Measurements from ENCODE around the gene HOXC12.

HOXC12 gene

DNA sequence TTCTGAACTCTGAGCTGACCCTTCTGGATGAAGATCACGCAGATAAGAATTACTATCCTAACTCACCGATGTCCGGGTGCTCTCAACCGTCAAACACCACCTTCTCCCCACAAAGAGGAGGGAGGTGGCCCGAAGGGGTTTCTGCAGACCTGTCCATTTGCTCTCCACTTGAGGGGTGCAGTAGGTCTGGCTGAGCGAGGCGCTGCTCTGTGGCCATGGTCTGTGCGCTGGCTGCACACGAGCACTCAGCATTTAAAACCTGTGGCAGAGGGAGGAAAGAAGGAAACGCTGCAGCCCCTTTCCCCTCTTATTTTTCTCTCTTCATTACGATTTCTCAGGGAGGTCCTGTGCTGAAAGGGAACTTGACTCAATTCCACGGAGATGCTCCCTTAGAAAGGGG lies 17.6 kb upstream of the HOXC12 start:
- no peak for FAIRE-seq
- TF ChIP-seq POLR2A (IDR thresholded peaks at IDR 0.05; ENCODE audit: low read depth, low read length) = no peak
- no peak for DNase-seq (ENCODE audit: insufficient read length, low spot score)

DNA sequence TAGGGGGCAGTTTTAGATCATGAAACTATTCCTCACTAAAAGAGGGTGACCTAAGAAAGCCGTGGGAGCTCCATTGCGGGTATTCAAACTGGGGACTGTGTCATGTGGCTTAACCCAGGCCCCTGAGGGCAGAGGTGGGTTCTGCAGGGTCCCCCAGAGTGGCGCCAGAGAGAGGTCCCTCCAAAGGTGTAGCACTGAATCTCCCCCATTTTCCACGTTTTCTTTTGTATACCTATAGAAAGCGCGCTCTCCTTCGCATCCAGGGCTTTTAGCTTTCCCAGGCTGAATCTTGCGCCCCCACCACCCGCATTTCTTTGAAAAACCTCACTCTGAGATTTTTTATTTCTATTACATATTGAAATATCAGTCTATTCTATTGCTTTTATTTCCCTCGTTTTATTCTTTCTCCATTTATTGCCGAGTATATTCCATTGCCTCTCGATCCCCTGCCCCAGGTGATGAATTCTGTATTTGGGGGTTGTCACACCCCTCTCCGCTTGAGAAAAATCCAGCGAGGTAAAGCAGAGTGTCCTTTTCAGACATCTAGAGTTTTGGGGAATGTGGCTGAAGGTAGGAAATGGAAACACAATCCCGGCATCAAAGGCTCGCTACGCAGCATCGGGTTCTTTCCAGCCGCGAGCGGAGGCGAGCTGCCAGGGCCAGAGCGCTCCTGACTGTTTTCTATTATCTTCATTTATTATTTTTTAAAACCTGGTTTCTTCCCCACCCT lies 16.9 kb upstream of the HOXC12 start:
- FAIRE-seq (no peak), DNase-seq (ENCODE audit: insufficient read length, low spot score) (no peak)
- no peak for TF ChIP-seq POLR2A (IDR thresholded peaks at IDR 0.05; ENCODE audit: low read depth, low read length)

DNA sequence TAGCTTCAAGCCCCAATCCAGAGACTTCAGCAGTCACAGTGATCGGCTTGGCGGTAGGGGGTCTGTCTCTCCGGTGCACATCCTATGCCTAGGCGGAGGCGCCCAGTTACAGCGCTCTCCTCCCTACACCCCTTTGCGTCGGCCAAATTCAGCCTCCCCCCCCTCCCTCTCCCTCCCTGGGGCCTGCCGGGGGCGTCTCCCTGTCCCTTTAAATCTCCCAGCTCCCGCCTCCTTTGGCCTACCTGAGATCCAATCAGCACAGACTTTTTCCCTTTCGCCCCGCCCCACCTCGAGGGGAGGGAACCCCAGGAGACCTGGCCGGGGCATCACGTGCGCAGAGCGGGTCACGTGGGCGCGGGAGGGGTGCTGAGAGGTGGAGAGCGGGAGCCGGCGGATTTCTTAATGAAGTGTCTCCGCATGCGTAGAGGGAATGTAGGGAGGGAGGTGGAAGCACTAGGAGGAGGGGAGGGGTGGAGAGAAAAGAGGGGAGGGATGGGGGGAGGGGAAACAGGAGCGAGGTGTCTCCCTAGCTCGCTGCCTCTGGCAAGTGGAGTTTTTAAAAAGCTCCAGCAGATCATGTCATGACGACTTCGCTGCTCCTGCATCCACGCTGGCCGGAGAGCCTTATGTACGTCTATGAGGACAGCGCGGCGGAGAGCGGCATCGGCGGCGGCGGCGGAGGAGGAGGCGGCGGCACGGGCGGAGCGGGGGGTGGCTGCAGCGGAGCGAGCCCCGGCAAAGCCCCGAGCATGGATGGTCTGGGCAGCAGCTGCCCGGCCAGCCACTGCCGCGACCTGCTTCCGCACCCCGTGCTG lies 16.2 kb upstream of the HOXC12 start, which contains the start of gene HOXC13:
Gene HOXC13, plus strand, starts transcription at position 506 of the 815 bp plus-strand sequence. Its CDS starts 76 bp downstream, at position 582.
- DNase-seq (ENCODE audit: insufficient read length, low spot score) = peak; percentile 98
- peak; percentile 62 for TF ChIP-seq POLR2A (IDR thresholded peaks at IDR 0.05; ENCODE audit: low read depth, low read length)
- FAIRE-seq = peak; percentile 68

DNA sequence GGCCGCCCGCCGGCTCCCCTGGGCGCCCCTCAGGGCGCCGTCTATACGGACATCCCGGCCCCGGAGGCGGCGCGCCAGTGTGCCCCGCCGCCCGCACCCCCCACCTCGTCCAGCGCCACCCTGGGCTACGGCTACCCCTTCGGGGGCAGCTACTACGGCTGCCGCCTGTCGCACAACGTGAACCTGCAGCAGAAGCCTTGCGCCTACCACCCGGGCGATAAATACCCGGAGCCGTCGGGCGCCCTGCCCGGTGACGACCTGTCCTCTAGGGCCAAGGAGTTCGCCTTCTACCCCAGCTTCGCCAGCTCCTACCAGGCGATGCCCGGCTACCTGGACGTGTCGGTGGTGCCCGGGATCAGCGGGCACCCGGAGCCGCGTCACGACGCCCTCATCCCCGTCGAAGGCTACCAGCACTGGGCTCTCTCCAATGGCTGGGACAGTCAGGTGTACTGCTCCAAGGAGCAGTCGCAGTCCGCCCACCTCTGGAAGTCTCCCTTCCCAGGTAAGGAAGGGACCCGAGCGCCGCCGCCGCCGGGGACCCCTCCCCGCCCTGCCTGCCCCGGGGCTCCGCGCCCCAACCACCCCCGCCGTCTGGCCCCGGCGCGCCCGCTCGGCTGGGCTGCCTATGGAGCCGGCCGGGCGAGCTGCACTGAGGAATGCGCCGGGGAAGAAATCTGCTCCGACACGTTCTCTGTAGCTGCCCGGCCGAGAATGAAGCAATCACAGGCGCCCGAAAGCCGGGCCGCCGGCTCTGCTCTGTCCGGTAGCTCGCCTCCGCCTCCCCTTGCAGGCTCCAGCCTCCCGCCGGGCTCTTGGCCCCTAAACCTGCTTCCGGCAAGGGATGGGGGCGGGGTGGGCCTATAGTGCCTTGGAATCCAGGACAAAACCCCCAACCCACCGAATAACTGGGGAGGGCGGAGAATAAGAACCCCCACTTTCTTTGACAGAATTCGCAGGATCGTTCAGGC lies 15.3 kb upstream of the HOXC12 start:
- FAIRE-seq (no peak), DNase-seq (ENCODE audit: insufficient read length, low spot score) (peak; percentile 51)
- TF ChIP-seq POLR2A (IDR thresholded peaks at IDR 0.05; ENCODE audit: low read depth, low read length) = no peak

DNA sequence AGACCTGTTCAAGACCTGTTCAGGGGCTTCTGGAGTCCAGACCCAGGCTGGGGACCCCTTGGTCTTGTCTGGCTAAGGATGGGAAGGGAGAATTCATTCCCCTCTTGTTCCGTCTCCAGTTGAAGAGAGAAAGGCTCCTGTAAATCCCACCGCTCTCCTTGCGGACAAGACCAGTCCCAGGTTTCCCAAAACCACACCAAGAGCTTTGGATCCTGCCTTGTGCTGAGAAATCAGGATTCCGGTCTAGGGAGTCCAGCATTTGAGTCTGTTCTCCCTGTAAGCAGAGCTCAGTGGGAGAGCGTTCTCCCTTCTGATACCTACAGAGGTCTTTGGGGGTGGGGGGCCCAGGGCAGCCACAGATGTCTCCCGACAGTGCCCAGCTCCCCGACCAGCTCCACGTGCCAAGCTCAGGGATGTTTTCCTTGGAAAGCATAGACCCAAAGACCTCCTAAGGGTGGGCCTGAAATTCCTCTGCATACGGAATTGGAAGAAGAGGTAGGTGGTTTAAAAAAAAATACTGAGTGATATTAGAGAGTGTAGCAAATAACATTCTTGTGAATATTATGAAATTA lies 14.2 kb upstream of the HOXC12 start:
- no peak for TF ChIP-seq POLR2A (IDR thresholded peaks at IDR 0.05; ENCODE audit: low read depth, low read length)
- DNase-seq (ENCODE audit: insufficient read length, low spot score) (no peak), FAIRE-seq (no peak)

DNA sequence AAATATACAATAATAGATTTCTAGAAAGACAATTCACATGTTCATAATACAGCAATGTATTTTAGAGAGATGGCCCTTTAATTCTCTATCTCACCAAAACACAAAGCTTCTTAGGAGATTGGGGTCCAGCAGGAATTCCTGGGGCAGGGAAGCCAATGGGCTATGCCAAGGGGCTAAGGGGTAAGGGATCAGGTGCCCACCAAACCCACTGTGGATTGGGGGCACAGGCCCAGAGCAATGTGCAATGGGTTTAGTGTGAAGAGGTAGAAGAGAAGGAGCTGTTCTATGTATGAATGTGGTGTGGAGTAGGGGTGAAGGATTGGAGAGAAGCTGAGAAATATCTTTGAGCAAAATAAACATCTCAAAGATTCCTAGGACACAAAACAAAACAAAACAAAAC lies 13.5 kb upstream of the HOXC12 start:
- no peak for FAIRE-seq
- no peak for DNase-seq (ENCODE audit: insufficient read length, low spot score)
- TF ChIP-seq POLR2A (IDR thresholded peaks at IDR 0.05; ENCODE audit: low read depth, low read length) = no peak

DNA sequence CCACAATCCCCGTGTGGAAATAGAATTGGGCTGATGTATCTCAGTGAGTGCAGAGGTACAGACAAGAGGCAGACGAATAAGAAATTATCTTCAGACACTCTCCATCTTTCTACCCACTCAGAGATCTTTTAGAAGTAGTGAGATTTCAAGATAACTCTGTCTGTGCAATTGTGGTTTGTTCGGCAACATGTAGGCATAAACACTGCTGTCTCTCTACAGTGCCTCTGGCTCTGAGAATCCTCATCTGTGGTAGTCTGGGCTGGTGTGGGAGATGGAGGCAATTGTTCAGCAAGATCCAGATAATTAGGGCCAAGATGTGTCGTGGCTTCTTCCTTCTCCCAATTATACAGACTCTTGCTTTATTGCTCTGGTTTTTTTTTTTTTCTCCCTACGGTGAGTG lies 13.0 kb upstream of the HOXC12 start:
- TF ChIP-seq POLR2A (IDR thresholded peaks at IDR 0.05; ENCODE audit: low read depth, low read length) = no peak
- DNase-seq (ENCODE audit: insufficient read length, low spot score) (no peak), FAIRE-seq (no peak)

DNA sequence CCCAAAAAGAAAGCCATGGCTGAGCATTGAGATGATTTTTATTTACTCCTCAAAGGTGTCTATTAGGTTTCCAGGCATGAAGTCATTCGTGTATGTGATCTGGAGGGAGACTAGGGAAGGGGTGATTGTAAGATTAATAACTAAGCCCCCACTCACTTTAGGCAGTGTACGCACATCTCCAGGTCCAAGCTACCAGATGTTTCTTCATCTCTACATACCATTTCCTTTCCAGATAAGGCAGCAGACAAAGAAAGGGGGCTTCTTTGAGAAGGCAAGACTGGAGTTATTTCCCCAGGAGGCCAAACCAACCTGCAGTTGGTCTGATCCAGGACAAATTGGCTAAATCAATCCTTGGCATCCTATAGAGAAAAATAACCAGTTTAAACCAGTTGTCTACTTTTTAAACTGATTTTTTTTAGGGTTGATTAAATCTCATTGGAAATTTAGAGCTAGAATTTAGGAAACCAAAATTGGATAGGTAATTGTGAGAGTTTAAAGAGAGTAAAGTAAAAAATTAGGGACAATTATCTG lies 12.2 kb upstream of the HOXC12 start:
- TF ChIP-seq POLR2A (IDR thresholded peaks at IDR 0.05; ENCODE audit: low read depth, low read length) = no peak
- DNase-seq (ENCODE audit: insufficient read length, low spot score) = no peak
- FAIRE-seq = no peak

DNA sequence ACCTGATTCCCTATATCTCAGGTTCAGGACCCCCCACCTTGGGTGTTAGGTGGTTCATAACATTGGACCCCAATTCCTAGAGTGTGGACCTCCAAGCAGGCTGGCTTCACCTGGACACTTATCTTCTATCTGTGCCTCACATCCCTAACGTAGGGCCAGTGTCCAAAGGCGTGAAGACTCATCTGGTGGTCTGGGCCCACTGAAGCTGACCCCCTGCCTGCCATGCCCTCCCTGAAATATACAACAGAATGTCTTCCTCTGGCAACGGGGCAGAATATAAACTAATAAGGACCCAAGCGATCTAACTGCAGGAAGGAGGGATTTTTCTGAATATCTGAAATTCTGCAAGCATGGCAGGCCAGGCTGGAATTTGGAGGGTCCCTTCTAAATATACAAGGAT lies 10.5 kb upstream of the HOXC12 start:
- no peak for TF ChIP-seq POLR2A (IDR thresholded peaks at IDR 0.05; ENCODE audit: low read depth, low read length)

DNA sequence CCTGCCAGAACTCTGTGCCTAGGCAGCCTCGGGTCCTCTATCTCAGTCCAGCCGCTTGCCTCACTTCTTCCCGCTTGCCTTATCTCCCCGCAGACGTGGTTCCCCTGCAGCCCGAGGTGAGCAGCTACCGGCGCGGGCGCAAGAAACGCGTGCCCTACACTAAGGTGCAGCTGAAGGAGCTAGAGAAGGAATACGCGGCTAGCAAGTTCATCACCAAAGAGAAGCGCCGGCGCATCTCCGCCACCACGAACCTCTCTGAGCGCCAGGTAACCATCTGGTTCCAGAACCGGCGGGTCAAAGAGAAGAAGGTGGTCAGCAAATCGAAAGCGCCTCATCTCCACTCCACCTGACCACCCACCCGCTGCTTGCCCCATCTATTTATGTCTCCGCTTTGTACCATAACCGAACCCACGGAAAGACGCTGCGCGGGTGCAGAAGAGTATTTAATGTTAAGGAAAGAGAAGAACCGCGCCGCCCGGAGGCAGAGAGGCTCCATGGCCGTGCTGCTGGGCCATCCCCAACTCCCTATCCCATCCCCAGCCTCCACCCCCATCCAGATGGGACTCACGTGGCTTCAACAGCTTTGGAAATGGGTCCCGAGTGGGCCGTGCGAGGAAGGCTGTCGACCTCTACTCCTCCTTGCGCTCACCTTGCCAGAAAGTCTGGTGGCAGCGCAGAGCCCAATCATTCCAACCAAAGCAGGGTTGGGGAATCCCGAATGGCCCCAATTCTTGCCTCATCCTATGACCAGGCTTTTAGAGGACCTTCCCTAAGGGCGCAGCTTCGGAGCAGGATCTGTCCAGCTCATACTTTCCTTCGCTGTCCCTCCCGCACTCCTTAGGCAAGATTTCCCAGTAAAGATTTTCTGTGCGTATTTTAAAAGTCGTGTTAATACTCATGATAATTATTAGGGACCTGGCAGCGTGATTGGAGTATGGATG lies 9.5 kb upstream of the HOXC12 start:
- no peak for TF ChIP-seq POLR2A (IDR thresholded peaks at IDR 0.05; ENCODE audit: low read depth, low read length)
- FAIRE-seq (no peak), DNase-seq (ENCODE audit: insufficient read length, low spot score) (no peak)

More for the DNA sequence above, 10.5 kb upstream of the HOXC12 start:
- no peak for FAIRE-seq
- no peak for DNase-seq (ENCODE audit: insufficient read length, low spot score)

DNA sequence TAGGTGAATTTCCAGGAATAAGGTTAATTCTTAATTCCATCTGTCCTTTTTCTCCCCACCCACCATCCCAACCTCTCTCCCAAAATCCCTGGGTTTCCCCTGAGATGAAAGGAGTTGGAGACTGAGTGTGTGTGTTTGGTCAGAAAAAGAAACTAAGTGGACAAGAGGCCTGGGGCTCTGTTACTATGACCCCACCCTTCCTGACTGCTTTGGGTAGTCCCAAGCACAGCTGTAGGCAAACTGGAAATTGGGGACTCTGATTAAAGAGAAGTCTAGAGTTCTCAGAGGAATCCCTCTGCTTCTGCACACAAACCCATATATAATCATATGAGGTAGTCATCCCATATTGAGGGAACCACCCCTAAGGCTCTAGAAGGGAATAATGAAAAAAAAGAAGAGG lies 7.0 kb upstream of the HOXC12 start:
- DNase-seq (ENCODE audit: insufficient read length, low spot score) = no peak
- no peak for FAIRE-seq
- TF ChIP-seq POLR2A (IDR thresholded peaks at IDR 0.05; ENCODE audit: low read depth, low read length) = no peak

Data from H54 (cell line).